ENCODE measurements around the gene NOP16.
A peak's percentile ranks its signal among the peaks of the same experiment; 100 is the strongest.

NOP16 gene

GRCh38 chr5:176384366-176384930, 4.0 kb downstream of the NOP16 start:
- no peak for DNase-seq

- DNase-seq = no peak
These were observed 4.4 kb downstream of the NOP16 start for GRCh38 chr5:176383961-176384360.

- DNase-seq = no peak
These were observed 5.0 kb downstream of the NOP16 start for GRCh38 chr5:176383248-176383905.

- DNase-seq = no peak
These were observed 5.7 kb downstream of the NOP16 start for GRCh38 chr5:176382721-176383120.

DNA sequence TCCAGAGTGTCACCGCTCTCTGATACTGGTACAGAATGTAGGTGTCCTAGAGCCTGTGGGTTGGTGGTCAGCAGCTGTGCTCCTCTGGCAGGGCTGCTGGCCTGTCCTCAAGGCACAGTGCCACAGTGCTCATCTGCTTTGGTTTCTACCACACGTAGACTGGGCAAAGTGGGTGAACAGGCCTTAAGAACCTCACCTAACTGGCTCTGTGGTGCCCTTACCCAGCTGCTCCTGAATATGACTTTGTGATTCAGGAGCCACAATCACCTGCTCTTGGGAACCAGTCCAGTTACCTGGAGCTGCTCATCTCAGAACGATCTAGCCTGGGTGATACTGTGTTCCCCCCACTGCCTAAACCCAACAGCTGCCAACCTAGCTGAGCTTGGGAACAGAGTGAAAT, 6.4 kb downstream of the NOP16 start:
- no peak for DNase-seq

GRCh38 chr5:176381423-176381822, 7.0 kb downstream of the NOP16 start:
- DNase-seq = no peak

DNA sequence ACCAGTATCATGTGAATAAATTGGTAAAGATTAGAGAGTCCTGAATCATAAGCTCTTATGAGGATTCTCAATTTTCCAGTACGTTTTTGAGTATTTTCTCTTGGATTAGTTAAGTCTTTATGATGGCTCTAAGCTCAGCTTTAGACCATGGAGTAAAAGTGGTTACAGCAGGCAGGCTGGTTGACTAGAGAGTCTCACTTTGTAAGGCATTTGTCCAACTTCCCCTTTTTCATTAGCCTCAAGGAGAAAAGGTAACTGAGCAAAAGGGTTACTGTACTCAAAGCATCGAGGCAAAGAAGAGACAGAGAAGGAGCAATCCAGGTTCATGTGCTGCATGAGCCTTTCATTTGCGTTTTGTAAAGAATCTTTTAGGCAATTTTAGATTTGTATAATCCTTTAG, 8.5 kb downstream of the NOP16 start:
- DNase-seq = no peak

- DNase-seq = no peak
These were observed 15.1 kb downstream of the NOP16 start for GRCh38 chr5:176373100-176373818.

- no peak for DNase-seq
These were observed 16.5 kb downstream of the NOP16 start for GRCh38 chr5:176371621-176372539.

DNA sequence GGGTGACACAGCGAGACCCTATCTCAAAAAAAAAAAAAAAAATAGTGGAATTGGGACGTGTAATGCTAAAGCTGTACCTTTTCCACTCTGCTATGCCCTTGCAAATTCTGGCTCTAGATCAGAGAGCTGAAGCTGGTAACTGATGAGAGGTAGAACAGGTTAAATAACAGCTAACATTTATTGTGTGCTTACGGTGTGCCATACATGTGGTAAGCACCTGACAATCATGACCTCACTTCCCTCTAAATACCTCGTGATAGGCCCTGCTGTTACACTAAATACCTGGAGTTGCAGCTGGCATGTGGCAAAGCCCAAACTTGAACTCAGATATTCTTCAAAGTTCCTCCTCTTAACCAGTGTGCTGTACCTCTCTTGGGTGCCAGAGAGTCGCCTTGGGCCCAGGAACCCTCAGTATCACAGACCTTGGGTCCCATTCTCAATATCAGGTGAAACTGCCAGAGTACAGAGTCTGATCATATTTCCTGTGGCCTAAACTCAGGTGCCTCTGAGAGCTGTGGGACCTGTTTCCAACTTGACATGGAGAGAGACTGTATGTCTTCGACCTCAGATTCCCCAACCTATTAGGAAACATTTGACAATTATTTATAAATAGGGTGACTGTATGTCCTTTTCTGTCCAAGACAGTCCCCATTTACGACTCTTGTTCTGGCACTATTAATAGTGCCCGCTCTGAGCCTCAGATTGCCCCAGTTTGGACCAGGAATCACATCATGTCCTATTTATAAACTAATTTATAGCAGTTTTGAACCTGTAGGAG, 18.3 kb downstream of the NOP16 start:
- no peak for DNase-seq

DNA sequence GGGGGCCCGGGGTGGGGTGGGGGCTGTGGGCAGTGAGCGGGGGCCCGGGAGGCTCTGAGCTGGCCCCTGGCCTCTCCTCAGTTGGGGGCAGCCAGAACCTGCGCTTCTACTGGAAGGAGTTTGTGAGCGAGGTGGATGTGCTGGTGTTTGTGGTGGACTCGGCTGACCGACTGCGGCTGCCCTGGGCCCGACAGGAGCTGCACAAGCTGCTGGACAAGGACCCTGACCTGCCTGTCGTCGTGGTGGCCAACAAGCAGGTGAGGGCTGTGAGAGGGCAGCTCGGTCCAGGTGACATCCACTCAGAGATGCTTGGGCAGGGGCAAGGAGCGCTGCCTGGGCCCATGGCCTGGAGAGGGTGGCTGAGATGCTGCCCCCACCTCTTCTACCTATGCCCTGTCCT, 19.7 kb downstream of the NOP16 start:
- DNase-seq = no peak

GRCh38 chr5:176366232-176366894, 22.0 kb downstream of the NOP16 start:
- DNase-seq = no peak

DNA sequence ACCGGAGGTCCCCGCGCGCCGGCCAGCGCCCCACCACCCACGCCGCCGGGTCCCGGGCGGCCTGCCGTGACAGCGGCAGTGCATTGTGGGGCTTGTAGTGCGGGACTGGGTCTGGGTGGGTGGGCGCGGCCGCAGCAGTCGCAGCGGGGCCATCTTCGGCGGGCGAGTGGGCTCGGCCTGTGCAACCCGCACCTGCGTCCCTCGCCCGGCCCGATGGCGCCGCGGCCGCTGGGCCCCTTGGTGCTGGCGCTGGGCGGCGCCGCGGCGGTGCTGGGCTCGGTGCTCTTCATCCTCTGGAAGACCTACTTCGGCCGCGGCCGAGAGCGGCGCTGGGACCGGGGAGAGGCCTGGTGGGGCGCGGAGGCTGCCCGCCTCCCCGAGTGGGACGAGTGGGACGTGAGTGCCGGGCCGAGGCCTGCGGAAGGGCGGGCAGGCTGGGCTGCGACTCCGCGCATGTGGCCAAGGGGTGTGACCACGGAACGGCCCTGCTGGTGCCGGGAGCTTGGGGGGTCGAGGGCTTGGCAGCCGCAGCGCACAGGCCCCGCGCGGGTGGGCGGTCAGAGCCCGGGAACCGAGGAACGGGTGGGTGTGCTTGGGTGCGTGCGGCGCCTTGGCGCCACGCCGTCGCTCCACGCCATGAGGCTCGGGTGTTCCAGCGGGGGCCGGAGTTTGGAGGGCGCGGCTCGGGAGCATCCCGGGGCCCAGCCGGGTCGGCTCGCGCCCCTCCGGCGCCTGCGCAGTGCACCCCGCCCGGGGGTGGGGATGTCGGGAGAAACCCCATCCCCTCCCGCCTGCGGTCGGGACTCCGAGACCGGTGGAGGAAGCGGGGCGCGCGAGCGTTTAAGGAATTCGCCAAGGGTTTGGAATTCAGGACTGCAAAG, 22.8 kb downstream of the NOP16 start, which contains the start of gene ARL10:
ARL10 (plus strand) TSS at position 137 of the 881 bp plus-strand sequence; CDS start at position 214, 77 bp downstream.
- no peak for DNase-seq

DNA sequence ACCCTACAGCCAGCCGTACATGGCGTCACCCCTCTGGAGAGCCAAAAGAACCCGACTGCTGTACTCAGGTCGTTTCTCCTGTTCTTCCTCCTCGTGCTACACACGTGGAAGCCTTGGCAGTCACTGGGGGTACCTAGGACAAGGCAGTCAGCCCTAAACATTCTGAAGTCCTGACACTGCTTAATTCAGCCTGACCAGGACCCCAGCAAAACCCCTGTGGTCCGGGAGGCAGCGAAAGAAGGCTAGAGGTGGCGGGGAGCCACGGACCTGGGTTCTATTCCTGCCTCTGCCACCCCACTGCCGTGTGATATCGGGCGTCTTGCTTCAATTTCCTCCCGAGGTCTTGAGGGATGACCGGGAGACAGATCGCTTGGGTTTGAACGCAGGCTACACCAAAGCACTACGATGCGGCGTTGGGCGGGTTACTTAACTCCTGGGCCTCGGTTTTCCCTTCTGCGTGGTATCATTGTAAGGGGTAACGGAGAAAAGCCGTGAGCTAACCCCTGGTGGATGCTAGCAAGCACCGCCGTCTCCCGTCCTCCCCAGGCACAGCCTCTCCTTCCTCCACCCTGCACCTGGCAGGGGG, 23.5 kb downstream of the NOP16 start:
- DNase-seq = no peak

DNA sequence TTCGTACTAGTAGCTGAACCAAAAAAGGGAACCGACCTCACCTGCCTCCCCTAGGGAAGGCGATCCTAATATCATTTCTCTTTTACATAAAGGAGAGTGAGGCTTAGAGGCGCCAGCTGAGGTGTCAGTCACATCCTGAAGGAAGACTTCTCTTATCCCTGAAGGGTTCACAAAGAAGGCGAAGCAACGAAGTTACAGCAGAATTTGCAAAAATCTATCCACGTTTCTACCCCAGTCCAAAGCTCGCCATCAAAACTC, 26.2 kb downstream of the NOP16 start:
- no peak for DNase-seq

GRCh38 chr5:176361437-176362232, 26.8 kb downstream of the NOP16 start, which contains the start of gene KIAA1191:
Gene KIAA1191, minus strand, starts transcription at chr5:176361764. Its CDS starts 2,256 bp downstream, at chr5:176359508.
- peak; percentile 49 for DNase-seq

DNA sequence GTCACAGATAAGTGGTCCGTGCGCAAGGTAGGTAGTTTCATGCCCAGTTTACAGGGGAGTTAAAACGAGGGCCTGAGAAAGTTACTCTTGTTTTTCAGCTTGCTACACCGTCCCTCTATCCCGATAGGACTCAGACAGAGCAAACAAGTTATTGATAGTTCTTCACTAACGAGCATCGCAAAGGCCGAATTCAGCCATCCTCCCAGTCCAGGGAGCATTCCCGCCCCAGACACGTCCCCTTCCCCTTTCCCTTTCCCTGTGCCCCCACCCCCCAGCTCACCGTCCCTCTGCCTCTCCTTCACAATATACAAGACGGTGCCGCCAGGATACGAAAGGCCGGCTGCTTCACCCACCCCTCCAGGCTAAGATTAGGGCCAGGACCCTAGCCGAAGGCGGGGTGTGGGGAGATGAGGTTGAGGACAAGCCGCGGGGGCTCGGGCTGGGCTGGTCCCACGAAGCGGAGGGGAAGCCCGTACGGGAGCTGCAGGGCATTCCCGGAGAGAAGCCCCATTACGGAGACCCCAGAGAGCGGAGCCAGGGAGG, 27.4 kb downstream of the NOP16 start:
- no peak for DNase-seq

DNA sequence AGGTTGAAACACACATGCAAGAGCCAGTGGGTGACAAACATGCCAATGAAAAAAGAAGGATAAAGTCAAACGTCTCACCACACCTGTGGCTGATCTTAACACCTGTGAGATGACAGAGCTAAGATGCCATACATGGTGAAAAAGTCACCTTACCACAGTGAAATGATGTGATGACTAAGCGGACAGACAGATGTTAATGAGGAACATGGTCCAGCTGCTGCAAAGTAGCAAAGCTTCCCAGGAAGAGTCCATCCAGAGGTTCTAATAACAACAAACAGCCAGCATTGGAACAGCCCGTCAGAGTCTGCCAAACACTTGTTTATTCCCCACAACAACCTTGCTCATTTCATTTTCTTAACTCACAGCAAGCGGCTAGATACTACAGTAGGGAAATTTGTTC, 28.7 kb downstream of the NOP16 start:
- no peak for DNase-seq

DNA sequence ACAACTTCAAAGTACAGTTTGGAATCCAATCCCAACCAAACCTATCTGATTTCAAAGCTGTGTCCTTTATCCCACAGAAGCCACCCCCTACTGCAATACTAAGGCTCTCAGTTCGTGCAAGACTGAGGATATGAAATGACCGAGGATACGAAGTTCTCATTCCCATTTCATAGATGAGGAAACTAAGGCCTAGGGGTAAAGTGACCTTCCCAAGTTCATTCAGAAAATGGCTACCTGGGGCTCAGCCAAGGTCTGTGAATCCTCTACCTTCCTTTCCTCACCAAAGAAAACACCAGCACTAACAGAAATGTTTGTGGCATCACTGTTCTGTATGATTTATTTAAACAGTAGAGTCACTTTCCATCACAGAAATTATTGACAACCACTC, 32.2 kb downstream of the NOP16 start:
- no peak for DNase-seq
